ENCODE measurements around the gene COL21A1.

GRCh38 chr6:56147766-56148165 lies 99.6 kb downstream of the COL21A1 start:
- TF ChIP-seq CTCF (IDR thresholded peaks at IDR 0.05; ENCODE audit: low read depth, low read length, poor library complexity, severe bottlenecking): no peak
- no peak for TF ChIP-seq EZH2phosphoT487 (IDR thresholded peaks at IDR 0.05; ENCODE audit: borderline replicate concordance, low read length)
